ENCODE data around the gene MICU2.
"Not testable (repeated sequence)": the region's sequence is repeated elsewhere in the genome, so short reads cannot be mapped to it uniquely, and the experiment has no call there.

GRCh38 chr13:21553261-21553660 lies 50.7 kb downstream of the MICU2 start:
- not testable (repeated sequence) for TF ChIP-seq CTCF (IDR thresholded peaks at IDR 0.05; ENCODE audit: insufficient read depth, low read length, poor library complexity, severe bottlenecking); EZH2phosphoT487 (conservative IDR thresholded peaks at IDR 0.05; ENCODE audit: low read length)
